ENCODE data around the gene PNMT. TPM values are rescaled to one million over a fixed set of nuclear protein-coding genes. Genes with fewer than 3 reads are reported as not detected.

PNMT gene
- total RNA-seq, 1 donor from 2014 or later: 2.4 TPM

DNA sequence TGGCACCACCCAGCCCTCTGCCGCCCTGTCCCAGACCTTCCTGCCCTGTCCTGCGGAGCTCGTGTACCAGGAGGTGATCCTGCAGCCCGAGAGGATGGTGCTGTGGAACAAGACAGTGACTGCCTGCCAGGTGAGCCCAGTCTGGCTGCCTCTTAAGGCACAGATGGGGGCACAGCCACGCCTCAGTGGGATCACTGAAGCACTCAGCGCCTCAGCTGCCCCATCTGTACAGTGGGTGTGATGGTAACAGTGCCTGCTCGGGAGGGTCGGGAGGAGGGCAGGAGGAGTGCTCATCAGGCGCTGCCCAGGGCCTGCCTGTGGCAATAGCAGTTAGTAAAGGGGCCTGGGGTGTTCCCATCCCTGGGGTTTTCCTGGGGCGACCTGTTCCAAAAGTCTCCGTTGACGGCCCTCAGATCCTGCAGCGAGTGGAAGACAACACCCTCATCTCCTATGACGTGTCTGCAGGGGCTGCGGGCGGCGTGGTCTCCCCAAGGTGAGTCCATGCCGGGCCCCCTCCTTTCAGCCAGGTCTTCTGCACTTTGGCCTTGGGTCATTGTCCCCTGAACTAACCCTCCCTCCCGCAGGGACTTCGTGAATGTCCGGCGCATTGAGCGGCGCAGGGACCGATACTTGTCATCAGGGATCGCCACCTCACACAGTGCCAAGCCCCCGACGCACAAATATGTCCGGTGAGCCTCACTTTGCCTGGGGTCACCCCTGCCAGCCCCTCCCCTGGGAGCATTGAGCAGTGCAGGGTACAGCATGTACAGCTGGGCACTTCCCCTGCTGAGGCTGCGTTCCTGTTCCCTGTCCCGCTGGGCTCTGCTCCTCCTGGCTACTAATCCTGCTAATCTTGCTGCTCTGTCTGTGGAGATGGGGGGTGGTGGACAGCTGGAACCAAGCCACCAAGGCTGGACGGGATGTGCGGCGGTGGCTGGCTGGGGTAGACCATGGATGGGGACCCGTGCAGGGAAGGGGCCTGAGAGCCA lies 7.6 kb upstream of the PNMT start:
- Mint-ChIP-seq H3K4me1 (ENCODE audit: unreplicated experiment) (peaks cover 39% of the 10 kb centered on the region), H3K9me3 (ENCODE audit: unreplicated experiment) (no peaks in the 10 kb centered on the region), H3K27me3 (ENCODE audit: unreplicated experiment) (no peaks in the 10 kb centered on the region), H3K36me3 (ENCODE audit: unreplicated experiment) (peaks cover 7% of the 10 kb centered on the region), H3K4me3 (ENCODE audit: unreplicated experiment) (no peak overlapping the region), H3K27ac (ENCODE audit: unreplicated experiment) (no peak overlapping the region)
- TF ChIP-seq, protein P1, sequence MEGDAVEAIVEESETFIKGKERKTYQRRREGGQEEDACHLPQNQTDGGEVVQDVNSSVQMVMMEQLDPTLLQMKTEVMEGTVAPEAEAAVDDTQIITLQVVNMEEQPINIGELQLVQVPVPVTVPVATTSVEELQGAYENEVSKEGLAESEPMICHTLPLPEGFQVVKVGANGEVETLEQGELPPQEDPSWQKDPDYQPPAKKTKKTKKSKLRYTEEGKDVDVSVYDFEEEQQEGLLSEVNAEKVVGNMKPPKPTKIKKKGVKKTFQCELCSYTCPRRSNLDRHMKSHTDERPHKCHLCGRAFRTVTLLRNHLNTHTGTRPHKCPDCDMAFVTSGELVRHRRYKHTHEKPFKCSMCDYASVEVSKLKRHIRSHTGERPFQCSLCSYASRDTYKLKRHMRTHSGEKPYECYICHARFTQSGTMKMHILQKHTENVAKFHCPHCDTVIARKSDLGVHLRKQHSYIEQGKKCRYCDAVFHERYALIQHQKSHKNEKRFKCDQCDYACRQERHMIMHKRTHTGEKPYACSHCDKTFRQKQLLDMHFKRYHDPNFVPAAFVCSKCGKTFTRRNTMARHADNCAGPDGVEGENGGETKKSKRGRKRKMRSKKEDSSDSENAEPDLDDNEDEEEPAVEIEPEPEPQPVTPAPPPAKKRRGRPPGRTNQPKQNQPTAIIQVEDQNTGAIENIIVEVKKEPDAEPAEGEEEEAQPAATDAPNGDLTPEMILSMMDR (IDR thresholded peaks at IDR 0.05): no peak
- DNase-seq (ENCODE audit: extremely low spot score, unreplicated experiment): no peak

DNA sequence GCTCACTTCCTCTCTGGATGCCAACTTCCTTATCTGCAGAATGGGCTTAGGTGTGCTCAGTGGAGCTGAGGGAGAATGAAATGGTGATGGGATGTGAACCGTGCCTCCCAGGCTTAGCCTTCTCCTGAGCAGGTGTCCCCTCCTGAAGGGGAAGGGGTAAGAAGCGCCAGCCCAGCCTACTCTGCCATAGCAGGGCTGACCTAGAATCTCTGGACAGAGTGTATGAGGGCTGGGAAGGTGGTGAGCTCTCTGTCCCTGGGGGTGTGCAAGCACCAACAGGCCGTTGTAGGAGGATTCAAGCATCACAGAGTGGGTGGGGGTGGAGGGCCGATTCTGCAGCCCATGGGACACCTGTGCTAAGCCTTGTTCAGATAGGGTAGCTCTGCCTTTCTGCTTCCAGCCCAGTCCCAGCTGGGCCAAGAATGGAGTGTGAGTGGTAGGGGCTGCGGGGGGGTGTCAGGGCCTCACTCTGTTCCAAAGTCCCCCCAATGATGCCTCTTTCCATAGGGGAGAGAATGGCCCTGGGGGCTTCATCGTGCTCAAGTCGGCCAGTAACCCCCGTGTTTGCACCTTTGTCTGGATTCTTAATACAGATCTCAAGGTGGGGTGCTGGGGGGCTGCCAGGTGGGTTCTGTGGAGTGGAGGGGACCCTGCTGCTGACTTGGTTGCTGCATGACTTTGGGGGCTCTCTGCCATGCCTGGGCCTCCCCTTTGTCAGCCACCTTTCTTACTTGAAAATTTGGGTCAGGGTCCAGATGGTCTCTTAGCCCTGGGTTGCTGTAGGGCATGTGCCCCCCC lies 6.3 kb upstream of the PNMT start:
- peaks cover 7% of the 10 kb centered on the region for H3K36me3 Mint-ChIP-seq (ENCODE audit: unreplicated experiment)
- H3K4me1 Mint-ChIP-seq (ENCODE audit: unreplicated experiment): peaks cover 50% of the 10 kb centered on the region
- DNase-seq (ENCODE audit: extremely low spot score, unreplicated experiment): no peak
- no peak overlapping the region for H3K4me3 Mint-ChIP-seq (ENCODE audit: unreplicated experiment)
- no peaks in the 10 kb centered on the region for H3K27me3 Mint-ChIP-seq (ENCODE audit: unreplicated experiment)
- no peaks in the 10 kb centered on the region for H3K9me3 Mint-ChIP-seq (ENCODE audit: unreplicated experiment)
- TF ChIP-seq, protein P1 (IDR thresholded peaks at IDR 0.05): no peak
- H3K27ac Mint-ChIP-seq (ENCODE audit: unreplicated experiment): no peak overlapping the region

DNA sequence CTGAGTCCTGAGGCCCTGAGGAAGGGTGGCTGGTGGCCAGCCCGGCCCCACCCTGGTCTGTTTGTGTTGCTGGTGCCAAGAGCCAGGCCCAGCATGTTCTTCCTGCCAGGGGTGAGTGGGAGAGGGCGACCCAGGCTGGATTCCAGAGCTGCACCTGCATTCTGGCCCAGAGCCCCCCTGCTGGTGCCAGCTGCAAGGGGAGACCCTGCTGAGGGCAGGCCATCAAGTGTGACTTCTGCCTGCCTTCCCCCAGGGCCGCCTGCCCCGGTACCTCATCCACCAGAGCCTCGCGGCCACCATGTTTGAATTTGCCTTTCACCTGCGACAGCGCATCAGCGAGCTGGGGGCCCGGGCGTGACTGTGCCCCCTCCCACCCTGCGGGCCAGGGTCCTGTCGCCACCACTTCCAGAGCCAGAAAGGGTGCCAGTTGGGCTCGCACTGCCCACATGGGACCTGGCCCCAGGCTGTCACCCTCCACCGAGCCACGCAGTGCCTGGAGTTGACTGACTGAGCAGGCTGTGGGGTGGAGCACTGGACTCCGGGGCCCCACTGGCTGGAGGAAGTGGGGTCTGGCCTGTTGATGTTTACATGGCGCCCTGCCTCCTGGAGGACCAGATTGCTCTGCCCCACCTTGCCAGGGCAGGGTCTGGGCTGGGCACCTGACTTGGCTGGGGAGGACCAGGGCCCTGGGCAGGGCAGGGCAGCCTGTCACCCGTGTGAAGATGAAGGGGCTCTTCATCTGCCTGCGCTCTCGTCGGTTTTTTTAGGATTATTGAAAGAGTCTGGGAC lies 5.5 kb upstream of the PNMT start:
- peaks cover 7% of the 10 kb centered on the region for H3K36me3 Mint-ChIP-seq (ENCODE audit: unreplicated experiment)
- no peak for DNase-seq (ENCODE audit: extremely low spot score, unreplicated experiment)
- no peaks in the 10 kb centered on the region for H3K9me3 Mint-ChIP-seq (ENCODE audit: unreplicated experiment)
- no peak overlapping the region for H3K4me3 Mint-ChIP-seq (ENCODE audit: unreplicated experiment)
- H3K4me1 Mint-ChIP-seq (ENCODE audit: unreplicated experiment): peaks cover 52% of the 10 kb centered on the region
- TF ChIP-seq, protein P1 (IDR thresholded peaks at IDR 0.05): no peak
- no peak overlapping the region for H3K27ac Mint-ChIP-seq (ENCODE audit: unreplicated experiment)
- no peaks in the 10 kb centered on the region for H3K27me3 Mint-ChIP-seq (ENCODE audit: unreplicated experiment)

DNA sequence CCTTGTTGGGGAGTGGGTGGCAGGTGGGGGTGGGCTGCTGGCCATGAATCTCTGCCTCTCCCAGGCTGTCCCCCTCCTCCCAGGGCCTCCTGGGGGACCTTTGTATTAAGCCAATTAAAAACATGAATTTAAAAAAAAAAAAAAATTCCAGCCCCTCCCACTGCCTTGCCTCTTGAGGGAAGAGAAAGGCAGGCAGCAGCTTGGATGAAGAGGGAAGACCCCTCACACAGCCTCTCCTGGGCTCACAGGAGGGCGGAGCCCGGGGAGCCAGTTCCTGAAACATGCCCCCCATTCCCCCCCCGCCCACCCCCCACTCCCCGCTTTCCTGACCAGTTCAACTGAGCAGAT lies 4.9 kb upstream of the PNMT start:
- Mint-ChIP-seq H3K9me3 (ENCODE audit: unreplicated experiment) (no peaks in the 10 kb centered on the region), H3K4me1 (ENCODE audit: unreplicated experiment) (peaks cover 54% of the 10 kb centered on the region), H3K4me3 (ENCODE audit: unreplicated experiment) (no peak overlapping the region), H3K27ac (ENCODE audit: unreplicated experiment) (no peak overlapping the region), H3K36me3 (ENCODE audit: unreplicated experiment) (peaks cover 7% of the 10 kb centered on the region), H3K27me3 (ENCODE audit: unreplicated experiment) (no peaks in the 10 kb centered on the region)
- TF ChIP-seq, protein P1 (IDR thresholded peaks at IDR 0.05): no peak
- no peak for DNase-seq (ENCODE audit: extremely low spot score, unreplicated experiment)

All from osteocyte (in vitro differentiated cells).